A549 (cell line): ENCODE data around the gene CFAP119. TPM values are rescaled to one million over a fixed set of nuclear protein-coding genes. Genes with fewer than 3 reads are reported as not detected.

Experiments used
- ATAC-seq, 2 experiments: fragments of 200-7000 bp in 1 of 2; fragments of >200 bp in 1 of 2; cut with Nextera tagmentation in 1 of 2; cut with Tn5 transposase in 1 of 2; 3 replicates each; pipeline versions ENCODE4 v1.8.0 to v1.9.1; 2018 to 2020; ENCODE audit warnings: mild to moderate bottlenecking in 1 of 2, moderate library complexity in 1 of 2
- CTCF ChIA-PET: fragments of 300-600 bp; sonication (Branson Sonifier 250); formaldehyde crosslinking; extraction: SDS; loops from one replicate; lab custom pipeline; 2021; ENCODE audit warnings: antibody characterized with exemption, inconsistent platforms; lab: Yijun Ruan, JAX
- POLR2A ChIA-PET: fragments of 350-600 bp; formaldehyde crosslinking; extraction: SDS; loops from one replicate; lab custom pipeline; 2021; ENCODE audit warnings: antibody characterized with exemption, inconsistent platforms; lab: Yijun Ruan, JAX
- DNase-seq, 2 experiments: peaks; one replicate each; pipeline versions ENCODE4 v3.0.0 to v3.0.0-alpha.2; 2011 to 2016; ENCODE audit warnings: low read depth in 1 of 2, low spot score in 1 of 2
- FAIRE-seq: peaks from 2 replicates; lab custom pipeline; 2011; peaks lifted over from hg19 to GRCh38; lab: Jason Lieb, UNC
- H3K27ac ChIP-seq, 2 experiments: fragments of >200 bp; sonication (Bioruptor Twin); formaldehyde crosslinking; 3 replicates each; pipeline ENCODE4 v1.5.1; 2016 to 2017
- H3K4me1 ChIP-seq: fragments of >200 bp; sonication (Bioruptor Twin); formaldehyde crosslinking; 3 replicates; pipeline ENCODE4 v1.6.1; 2016
- H3K4me2 ChIP-seq: fragments of >200 bp; sonication (Bioruptor Twin); formaldehyde crosslinking; 3 replicates; pipeline ENCODE4 v1.6.1; 2016
- H3K4me3 ChIP-seq: fragments of >200 bp; sonication (Bioruptor Twin); formaldehyde crosslinking; 3 replicates; pipeline ENCODE4 v1.5.1; 2016
- H3K9me3 ChIP-seq: fragments of >200 bp; sonication (Bioruptor Twin); formaldehyde crosslinking; 3 replicates; pipeline ENCODE4 v1.6.1; 2016
- CBX8 ChIP-seq: fragments of 200-600 bp; sonication (generic); IDR thresholded peaks from 2 replicates; pipeline ENCODE4 v1.6.1; 2016
- EP300 ChIP-seq, 2 experiments: fragments of >200 bp; sonication (Bioruptor Twin); formaldehyde crosslinking; IDR thresholded peaks; 2 replicates in 1 of 2; 3 replicates in 1 of 2; pipeline ENCODE4 v1.6.1; 2016 to 2017
- ESRRA ChIP-seq: fragments of 150-350 bp; IDR thresholded peaks from 2 replicates; pipeline ENCODE4 v1.6.1; 2014; ENCODE audit warnings: mild to moderate bottlenecking, low read length, borderline replicate concordance
- FOSB ChIP-seq: fragments of 250-450 bp; sonication (Bioruptor Pico); IDR thresholded peaks from 2 replicates; pipeline ENCODE4 v1.5.0; 2020; ENCODE audit warnings: mild to moderate bottlenecking, moderate library complexity
- GATA3 ChIP-seq: IDR thresholded peaks from 2 replicates; pipeline ENCODE4 v1.6.1; 2012; ENCODE audit warnings: borderline replicate concordance
- HDAC2 ChIP-seq: fragments of 200-600 bp; sonication (generic); IDR thresholded peaks from 2 replicates; pipeline ENCODE4 v1.6.1; 2016
- HES2 ChIP-seq: fragments of >200 bp; sonication (Bioruptor Twin); formaldehyde crosslinking; IDR thresholded peaks from 2 replicates; pipeline ENCODE4 v1.6.1; 2016
- HEYL ChIP-seq: fragments of 250-450 bp; sonication (Bioruptor Pico); IDR thresholded peaks from 2 replicates; pipeline ENCODE4 v1.8.0; 2021; ENCODE audit warnings: mild to moderate bottlenecking, moderate library complexity
- HMGXB4 ChIP-seq: fragments of 250-450 bp; sonication (Bioruptor Pico); IDR thresholded peaks from 2 replicates; pipeline ENCODE4 v1.5.0; 2021; ENCODE audit warnings: mild to moderate bottlenecking, moderate library complexity, borderline replicate concordance
- HOXA7 ChIP-seq: fragments of 250-450 bp; sonication (Bioruptor Pico); IDR thresholded peaks from 2 replicates; pipeline ENCODE4 v1.5.0; 2020; ENCODE audit warnings: mild to moderate bottlenecking, moderate library complexity
- JUN ChIP-seq, 2 experiments: fragments of >200 bp; sonication (Bioruptor Twin); formaldehyde crosslinking; IDR thresholded peaks; 2 replicates in 1 of 2; 3 replicates in 1 of 2; pipeline ENCODE4 v1.6.1; 2016 to 2017
- JUNB ChIP-seq: fragments of >200 bp; sonication (Bioruptor Twin); formaldehyde crosslinking; IDR thresholded peaks from 2 replicates; pipeline ENCODE4 v1.6.1; 2016
- NR3C1 ChIP-seq: fragments of >200 bp; sonication (Bioruptor Twin); formaldehyde crosslinking; IDR thresholded peaks from 3 replicates; pipeline ENCODE4 v1.6.1; 2017
- POLR2AphosphoS2 ChIP-seq: conservative IDR thresholded peaks from 2 replicates; pipeline ENCODE4 v1.6.1; 2012; ENCODE audit warnings: low read length, improper control_type of control experiment, inconsistent platforms
- RAD21 ChIP-seq, 2 experiments: fragments of >200 bp in 1 of 2; sonication (Bioruptor Twin) in 1 of 2; formaldehyde crosslinking in 1 of 2; IDR thresholded peaks in 1 of 2; conservative IDR thresholded peaks in 1 of 2; 2 replicates in 1 of 2; 3 replicates in 1 of 2; pipeline ENCODE4 v1.6.1; 2012 to 2018; ENCODE audit warnings: inconsistent platforms in 1 of 2
- RARB ChIP-seq: fragments of 250-450 bp; sonication (Bioruptor Pico); IDR thresholded peaks from 2 replicates; pipeline ENCODE4 v1.8.0; 2021; ENCODE audit warnings: mild to moderate bottlenecking, moderate library complexity
- RCOR1 ChIP-seq: fragments of 150-350 bp; IDR thresholded peaks from 2 replicates; pipeline ENCODE4 v1.6.1; 2014; ENCODE audit warnings: antibody characterized with exemption, low read length, low read depth
- REST ChIP-seq: fragments of 200-600 bp; sonication (generic); IDR thresholded peaks from 2 replicates; pipeline ENCODE4 v1.6.1; 2016; ENCODE audit warnings: antibody characterized with exemption, mild to moderate bottlenecking, moderate library complexity
- RFX5 ChIP-seq: fragments of 450-650 bp; IDR thresholded peaks from 2 replicates; pipeline ENCODE4 v1.7.1; 2014; ENCODE audit warnings: antibody characterized with exemption, mild to moderate bottlenecking, moderate library complexity
- ZC3H11A ChIP-seq: fragments of 450-650 bp; IDR thresholded peaks from 2 replicates; pipeline ENCODE4 v1.6.1; 2014; ENCODE audit warnings: antibody characterized with exemption, mild to moderate bottlenecking
- ZNF302 ChIP-seq: fragments of 250-450 bp; sonication (Bioruptor Pico); IDR thresholded peaks from 2 replicates; pipeline ENCODE4 v1.9.0; 2021; ENCODE audit warnings: inconsistent platforms, mild to moderate bottlenecking, moderate library complexity
- WGBS: methylation state at CpG from one replicate; pipeline ENCODE4 v1.1.6; 2017; ENCODE audit errors: missing lambda C conversion rate; 5-methylcytosine and 5-hydroxymethylcytosine counted together
- polyA plus RNA-seq, 4 experiments: library from polyadenylated mRNA; depleted of rRNA in 3 of 4; stranded (reverse); fragments of >200 nt; fragmentation: RNase III in 1 of 4; extraction: RNeasy Plus Mini Kit Qiagen cat#74134 plus additional on column Dnase treatment in 1 of 4; gene quantifications; 2 replicates in 3 of 4; 3 replicates in 1 of 4; pipeline ENCODE4 v1.2.3, GENCODE V29; 2011 to 2017

The CFAP119 gene
- polyA plus RNA-seq, 2 of the 4 experiments (the other 2 are of a cell fraction): 4.5 to 9.5 TPM

GRCh38 chr16:30785126-30786106 is 23.6 kb upstream of the CFAP119 start:
- CTCF ChIA-PET: interaction anchor here (0.6 to 4.8 kb wide), 5 partner anchors 17 to 156 kb away, joined by 3 to 34 read pairs (median 3); no protein-coding TSS in a partner anchor
- 79% methylated on average over 7 of the region's 7 CpGs for WGBS
- Histone ChIP-seq H3K4me2 (peak overlapping the region; percentile 96), H3K4me1 (peaks cover 17% of the 10 kb centered on the region), H3K9me3 (no peaks in the 10 kb centered on the region), H3K4me3 (peak overlapping the region; percentile 98), H3K27ac (peak overlapping the region; percentile 97 to 99; a peak in 5 of 6 replicates)
- TF ChIP-seq ZC3H11A (peak; percentile 83), ESRRA (0 out of 2 replicates have a peak, but pooled peaks have one; percentile 45), FOSB (CRISPR knock-in tag) (no peak), EP300 (IDR thresholded peaks at IDR 0.05) (no peak), HOXA7 (CRISPR knock-in tag) (no peak), REST (no peak)
- no peak for ATAC-seq
- FAIRE-seq: no peak
- no peak for DNase-seq
- POLR2A ChIA-PET: interaction anchor here (1.4 kb wide), 1 partner anchor 20 kb away, joined by 8 read pairs; no protein-coding TSS in a partner anchor

GRCh38 chr16:30784215-30784614 is 22.4 kb upstream of the CFAP119 start:
- Histone ChIP-seq H3K4me2 (no peak overlapping the region), H3K27ac (no peak overlapping the region), H3K9me3 (no peaks in the 10 kb centered on the region), H3K4me3 (no peak overlapping the region), H3K4me1 (peaks cover 17% of the 10 kb centered on the region)
- WGBS: 90% methylated on average over 14 of the region's 18 CpGs
- ChIA-PET CTCF (interaction anchor here (1.2 to 4.8 kb wide), 3 partner anchors 29 to 157 kb away, joined by 3 to 34 read pairs (median 3); no protein-coding TSS in a partner anchor), POLR2A (no interaction called here)
- ATAC-seq (no peak), DNase-seq (no peak), FAIRE-seq (no peak)
- TF ChIP-seq ZNF302 (CRISPR knock-in tag) (no peak), JUN (IDR thresholded peaks at IDR 0.05) (no peak), HEYL (CRISPR knock-in tag) (no peak), JUNB (no peak), RAD21 (conservative IDR thresholded peaks at IDR 0.05 in 1 of 2, IDR thresholded peaks at IDR 0.05 in 1 of 2) (no peak), HMGXB4 (CRISPR knock-in tag) (no peak), RCOR1 (no peak), RARB (CRISPR knock-in tag) (no peak), EP300 (IDR thresholded peaks at IDR 0.05) (no peak), HES2 (no peak), RFX5 (no peak), CBX8 (no peak), NR3C1 (no peak), POLR2AphosphoS2 (no peak), GATA3 (no peak), HDAC2 (no peak)
